Stimulated activated CD4-positive, alpha-beta T cell treated with anti-CD3 and anti-CD28 coated beads, TNF-alpha, amount 100 ng/mL, for 48 hours (primary cell): ENCODE measurements around the gene RNF225.
A peak's percentile ranks its signal among the peaks of the same experiment; 100 is the strongest.
"Not testable (repeated sequence)": the region's sequence is repeated elsewhere in the genome, so short reads cannot be mapped to it uniquely, and the experiment has no call there.

Experiments used
- DNase-seq, 3 donors: peaks; one replicate each; pipeline ENCODE4 v3.0.0-alpha.2; 2020; ENCODE audit warnings: low read depth in 3 of 3

The RNF225 gene

GRCh38 chr19:58408152-58409009 is 12.9 kb downstream of the RNF225 start, which contains the start of gene ZNF584:
ZNF584 (plus strand) TSS chr19:58408649; CDS start chr19:58409148, 499 bp downstream.
- peak; percentile 90 to 92 (median 91) for DNase-seq

- DNase-seq: no peak
These were observed 13.7 kb downstream of the RNF225 start for GRCh38 chr19:58409010-58409790.

- no peak for DNase-seq
These were observed 21.1 kb downstream of the RNF225 start for GRCh38 chr19:58416604-58417003.

GRCh38 chr19:58417071-58417470 is 21.6 kb downstream of the RNF225 start:
- DNase-seq: no peak

GRCh38 chr19:58428617-58429016 is 33.2 kb downstream of the RNF225 start:
- no peak for DNase-seq

- no peak for DNase-seq
These were observed 34.3 kb downstream of the RNF225 start for GRCh38 chr19:58429745-58430144.

GRCh38 chr19:58434217-58434616 is 38.8 kb downstream of the RNF225 start:
- no peak for DNase-seq

GRCh38 chr19:58439576-58440554 is 44.4 kb downstream of the RNF225 start, which contains the start of gene ZNF132:
ZNF132 (minus strand) TSS chr19:58440153; CDS start chr19:58439821, 332 bp downstream.
- peak; percentile 86 to 94 (median 86) for DNase-seq

- DNase-seq: no peak
These were observed 45.1 kb downstream of the RNF225 start for GRCh38 chr19:58440556-58440955.

GRCh38 chr19:58442986-58443385 is 47.5 kb downstream of the RNF225 start:
- DNase-seq: not testable (repeated sequence)
